ENCODE measurements around the gene SLC6A6. TPM values are rescaled to one million over a fixed set of nuclear protein-coding genes. Genes with fewer than 3 reads are reported as not detected.

Gene SLC6A6
- total RNA-seq, 4 donors from 2014 or later, result 34.4 to 166 (median 55.2) TPM

GRCh38 chr3:14378415-14378814, 24.0 kb upstream of the SLC6A6 start:
- no peak for DNase-seq (ENCODE audit: low spot score in 2 of 2)
- no peak overlapping the region for H3K4me3 ChIP-seq (ENCODE audit: low read depth, poor library complexity, severe bottlenecking)
- intact Hi-C loops (cut with DNase I; ENCODE audit: low total_unique reads), result no loop called here
- TF ChIP-seq POLR2A (IDR thresholded peaks at IDR 0.05) (no peak), CTCF (IDR thresholded peaks at IDR 0.05) (no peak)
- WGBS, 2 donors, result 63 to 77% methylated on average over 4 of the region's 4 CpGs

- no peak overlapping the region for H3K4me3 ChIP-seq (ENCODE audit: low read depth, poor library complexity, severe bottlenecking)
- intact Hi-C loops (cut with DNase I; ENCODE audit: low total_unique reads), result no loop called here
- 67 to 75% methylated on average over 10 of the region's 10 CpGs for WGBS, 2 donors
- no peak for DNase-seq (ENCODE audit: low spot score in 2 of 2)
- TF ChIP-seq CTCF (IDR thresholded peaks at IDR 0.05) (no peak), POLR2A (IDR thresholded peaks at IDR 0.05) (no peak)
Measured at GRCh38 chr3:14379843-14380242, 22.6 kb upstream of the SLC6A6 start.

- no peak overlapping the region for H3K4me3 ChIP-seq (ENCODE audit: low read depth, poor library complexity, severe bottlenecking)
- no peak for DNase-seq (ENCODE audit: low spot score in 2 of 2)
- WGBS, 2 donors, result 75 to 84% methylated on average over 9 of the region's 9 CpGs
- intact Hi-C loops (cut with DNase I; ENCODE audit: low total_unique reads), result no loop called here
- TF ChIP-seq POLR2A (IDR thresholded peaks at IDR 0.05) (no peak), CTCF (IDR thresholded peaks at IDR 0.05) (no peak)
Measured at GRCh38 chr3:14386254-14386653, 16.2 kb upstream of the SLC6A6 start.

- 70 to 88% methylated on average over 5 of the region's 5 CpGs for WGBS, 2 donors
- TF ChIP-seq CTCF (IDR thresholded peaks at IDR 0.05) (no peak), POLR2A (IDR thresholded peaks at IDR 0.05) (no peak)
- intact Hi-C loops (cut with DNase I; ENCODE audit: low total_unique reads), result no loop called here
Measured at GRCh38 chr3:14388201-14388600, 14.2 kb upstream of the SLC6A6 start.

GRCh38 chr3:14389166-14389606, 13.2 kb upstream of the SLC6A6 start:
- intact Hi-C loops (cut with DNase I; ENCODE audit: low total_unique reads), result no loop called here
- TF ChIP-seq POLR2A (IDR thresholded peaks at IDR 0.05) (no peak), CTCF (IDR thresholded peaks at IDR 0.05) (no peak)
- DNase-seq (ENCODE audit: low spot score in 2 of 2), result no peak
- 73 to 74% methylated on average over 6 of the region's 6 CpGs for WGBS, 2 donors
- no peak overlapping the region for H3K4me3 ChIP-seq (ENCODE audit: low read depth, poor library complexity, severe bottlenecking)

More at GRCh38 chr3:14388201-14388600, 14.2 kb upstream of the SLC6A6 start:
- DNase-seq (ENCODE audit: low spot score in 2 of 2), result no peak
- H3K4me3 ChIP-seq (ENCODE audit: low read depth, poor library complexity, severe bottlenecking), result no peak overlapping the region

GRCh38 chr3:14389716-14390115, 12.7 kb upstream of the SLC6A6 start:
- TF ChIP-seq POLR2A (IDR thresholded peaks at IDR 0.05), result no peak
- TF ChIP-seq CTCF (IDR thresholded peaks at IDR 0.05), result no peak
- no peak overlapping the region for H3K4me3 ChIP-seq (ENCODE audit: low read depth, poor library complexity, severe bottlenecking)
- DNase-seq (ENCODE audit: low spot score in 2 of 2), result no peak
- 69 to 71% methylated on average over 5 of the region's 5 CpGs for WGBS, 2 donors
- intact Hi-C loops (cut with DNase I; ENCODE audit: low total_unique reads), result no loop called here

Data from lower leg skin (tissue), 4 donors.